ENCODE data around the gene C20orf204. TPM values are rescaled to one million over a fixed set of nuclear protein-coding genes. Genes with fewer than 3 reads are reported as not detected.
A peak's percentile ranks its signal among the peaks of the same experiment; 100 is the strongest.

C20orf204 gene
- total RNA-seq, 3 donors from 2014 or later, result 1.0 to 1.8 (median 1.7) TPM

DNA sequence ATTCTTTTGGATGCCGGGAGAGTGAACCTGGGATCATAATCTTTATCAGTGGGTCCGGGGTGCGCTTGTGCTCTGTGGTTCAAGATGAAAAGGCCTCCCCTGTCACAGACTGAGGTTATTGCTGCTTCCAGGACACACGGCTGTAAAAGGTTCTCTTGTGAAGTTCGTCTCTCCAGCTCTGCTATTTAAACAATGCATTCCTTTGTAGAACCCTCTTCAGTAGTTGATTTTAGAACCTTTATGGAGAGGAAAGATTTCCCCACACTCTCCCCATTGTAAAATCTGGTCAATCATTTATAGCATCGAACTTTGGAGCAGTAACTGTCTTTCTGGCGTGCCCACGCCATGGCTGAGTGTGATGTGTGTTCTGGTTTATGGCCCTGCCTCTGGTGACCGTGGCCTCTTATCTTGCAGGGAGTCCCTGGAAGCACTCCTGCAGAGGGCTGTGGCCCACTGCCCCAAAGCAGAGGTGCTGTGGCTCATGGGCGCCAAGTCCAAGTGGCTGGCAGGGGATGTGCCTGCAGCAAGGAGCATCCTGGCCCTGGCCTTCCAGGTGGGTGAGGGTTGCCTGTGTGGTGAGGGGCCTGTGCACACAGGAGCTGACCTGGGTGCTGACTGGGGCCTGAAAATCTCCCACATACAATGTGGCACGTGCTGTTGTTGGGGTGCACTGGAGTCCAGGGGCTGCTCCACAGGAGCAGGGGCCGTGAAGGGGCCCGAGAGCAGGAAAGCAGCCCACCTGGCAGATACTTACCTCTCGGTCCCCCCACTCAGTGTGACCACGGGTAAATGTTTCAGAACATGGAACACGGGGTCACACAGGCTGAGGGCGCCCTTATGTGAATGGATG lies 11.6 kb upstream of the C20orf204 start:
- Histone ChIP-seq H3K9me3 (no peaks in the 10 kb centered on the region), H3K4me3 (no peak overlapping the region), H3K4me1 (ENCODE audit: low read depth) (peaks cover 20% of the 10 kb centered on the region), H3K36me3 (ENCODE audit: low read depth) (peaks cover 4% of the 10 kb centered on the region)
- intact Hi-C loops (cut with DNase I, micrococcal nuclease), result no loop called here
- DNase-seq (peak in 2 of 3 donors; percentile 55 to 60), ATAC-seq (peak; percentile 95)
- TF ChIP-seq, protein P1, sequence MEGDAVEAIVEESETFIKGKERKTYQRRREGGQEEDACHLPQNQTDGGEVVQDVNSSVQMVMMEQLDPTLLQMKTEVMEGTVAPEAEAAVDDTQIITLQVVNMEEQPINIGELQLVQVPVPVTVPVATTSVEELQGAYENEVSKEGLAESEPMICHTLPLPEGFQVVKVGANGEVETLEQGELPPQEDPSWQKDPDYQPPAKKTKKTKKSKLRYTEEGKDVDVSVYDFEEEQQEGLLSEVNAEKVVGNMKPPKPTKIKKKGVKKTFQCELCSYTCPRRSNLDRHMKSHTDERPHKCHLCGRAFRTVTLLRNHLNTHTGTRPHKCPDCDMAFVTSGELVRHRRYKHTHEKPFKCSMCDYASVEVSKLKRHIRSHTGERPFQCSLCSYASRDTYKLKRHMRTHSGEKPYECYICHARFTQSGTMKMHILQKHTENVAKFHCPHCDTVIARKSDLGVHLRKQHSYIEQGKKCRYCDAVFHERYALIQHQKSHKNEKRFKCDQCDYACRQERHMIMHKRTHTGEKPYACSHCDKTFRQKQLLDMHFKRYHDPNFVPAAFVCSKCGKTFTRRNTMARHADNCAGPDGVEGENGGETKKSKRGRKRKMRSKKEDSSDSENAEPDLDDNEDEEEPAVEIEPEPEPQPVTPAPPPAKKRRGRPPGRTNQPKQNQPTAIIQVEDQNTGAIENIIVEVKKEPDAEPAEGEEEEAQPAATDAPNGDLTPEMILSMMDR (IDR thresholded peaks at IDR 0.05), result no peak

DNA sequence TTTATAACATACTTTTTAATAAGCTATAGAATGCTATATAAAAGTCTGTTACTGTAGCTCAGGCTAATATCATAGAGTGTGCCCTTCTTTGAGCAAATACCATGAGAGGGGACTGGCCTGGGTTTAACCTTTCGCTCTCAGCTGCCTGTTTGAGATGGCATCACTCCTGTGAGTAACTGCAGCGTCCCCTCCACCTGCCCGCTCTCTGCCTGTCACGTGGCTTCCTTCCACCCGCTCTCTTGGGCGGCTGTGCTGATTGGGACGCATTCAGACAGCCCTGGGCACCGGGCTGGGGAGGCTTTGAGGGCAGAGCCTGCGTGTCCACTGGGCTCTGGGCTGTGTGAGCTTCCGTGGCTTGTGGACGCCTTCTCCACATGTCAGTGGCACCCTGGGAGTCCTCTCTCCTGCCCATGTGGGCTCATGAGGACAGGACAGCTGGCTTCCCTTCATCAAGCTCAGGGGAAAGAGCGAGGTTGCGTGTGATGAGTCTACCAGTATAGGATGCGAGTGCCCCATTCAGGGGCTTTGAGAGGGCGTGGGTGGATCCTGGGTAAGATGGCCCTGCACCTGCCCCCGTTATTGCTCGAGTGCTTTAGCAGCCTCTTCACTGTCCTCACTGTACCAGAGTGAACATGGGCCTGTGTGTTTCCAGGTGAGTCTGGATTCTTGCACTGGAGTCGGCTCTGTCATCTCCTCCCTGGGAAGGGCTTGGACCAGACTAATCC lies 10.7 kb upstream of the C20orf204 start:
- TF ChIP-seq, protein P1 (IDR thresholded peaks at IDR 0.05), result no peak
- ATAC-seq, result no peak

DNA sequence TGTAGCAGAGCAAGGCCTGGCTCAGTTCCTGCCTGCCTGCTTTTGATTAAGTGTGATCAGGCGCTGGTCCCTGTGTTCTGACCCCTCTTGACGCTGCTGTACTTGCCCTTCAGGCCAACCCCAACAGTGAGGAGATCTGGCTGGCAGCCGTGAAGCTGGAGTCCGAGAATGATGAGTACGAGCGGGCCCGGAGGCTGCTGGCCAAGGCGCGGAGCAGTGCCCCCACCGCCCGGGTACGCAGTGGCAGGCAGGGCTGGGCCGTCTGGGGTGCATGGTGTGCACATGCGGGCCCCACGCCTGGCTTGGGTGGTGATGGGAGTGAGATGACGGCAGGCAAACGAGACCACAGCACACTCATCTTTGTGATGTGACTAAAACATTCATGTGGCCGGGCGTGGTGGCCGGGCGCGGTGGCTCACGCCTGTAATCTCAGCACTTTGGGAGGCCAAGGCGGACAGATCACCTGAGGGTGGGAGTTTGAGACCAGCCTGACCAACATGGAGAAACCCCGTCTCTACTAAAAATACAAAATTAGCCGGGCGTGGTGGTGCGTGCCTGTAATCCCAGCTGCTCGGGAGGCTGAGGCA lies 10.1 kb upstream of the C20orf204 start:
- TF ChIP-seq, protein P1 (IDR thresholded peaks at IDR 0.05), result no peak
- ATAC-seq, result no peak
- no peak overlapping the region for H3K4me3 ChIP-seq
- peaks cover 24% of the 10 kb centered on the region for H3K4me1 ChIP-seq (ENCODE audit: low read depth)
- H3K36me3 ChIP-seq (ENCODE audit: low read depth), result peaks cover 10% of the 10 kb centered on the region
- DNase-seq, result no peak
- intact Hi-C loops (cut with DNase I, micrococcal nuclease), result no loop called here
- H3K9me3 ChIP-seq, result no peaks in the 10 kb centered on the region

More for the DNA sequence above, 10.7 kb upstream of the C20orf204 start:
- DNase-seq, result no peak
- Histone ChIP-seq H3K36me3 (ENCODE audit: low read depth) (peaks cover 7% of the 10 kb centered on the region), H3K4me1 (ENCODE audit: low read depth) (peaks cover 20% of the 10 kb centered on the region), H3K4me3 (no peak overlapping the region), H3K9me3 (no peaks in the 10 kb centered on the region)
- intact Hi-C loops (cut with DNase I, micrococcal nuclease), result no loop called here

DNA sequence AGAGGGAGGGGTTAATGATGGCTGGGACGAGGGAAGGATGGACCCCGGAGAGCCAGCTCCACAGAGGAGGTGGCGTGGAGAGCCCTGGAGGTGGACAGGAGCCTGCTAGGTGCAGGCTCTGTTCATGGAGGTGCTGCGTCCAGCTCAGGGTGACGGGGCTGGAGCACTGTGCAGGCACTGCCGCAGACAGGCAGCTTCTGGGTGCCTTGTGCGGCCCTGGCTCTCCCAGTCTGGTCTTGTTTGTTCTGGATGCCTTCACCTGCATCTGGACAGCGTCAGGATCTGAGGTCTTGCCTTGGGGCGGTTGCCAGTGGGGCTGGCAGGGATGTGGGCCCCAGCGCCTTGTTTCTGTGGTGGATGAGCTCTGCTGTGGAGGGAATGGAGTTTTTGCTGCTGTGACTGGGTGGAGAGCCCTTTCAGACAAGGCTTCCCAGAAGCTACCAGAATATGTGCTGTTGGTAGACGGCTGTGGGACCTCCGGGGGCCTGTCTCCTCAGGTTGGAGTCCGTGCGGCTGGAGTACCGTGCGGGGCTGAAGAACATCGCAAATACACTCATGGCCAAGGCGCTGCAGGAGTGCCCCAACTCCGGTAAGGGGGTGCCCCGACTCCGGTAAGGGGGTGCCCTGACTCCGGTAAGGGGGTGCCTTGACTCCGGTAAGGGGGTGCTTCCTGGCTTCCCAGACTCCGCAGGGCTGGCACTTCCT lies 7.8 kb upstream of the C20orf204 start:
- DNase-seq, result no peak
- Histone ChIP-seq H3K36me3 (ENCODE audit: low read depth) (peaks cover 10% of the 10 kb centered on the region), H3K4me1 (ENCODE audit: low read depth) (peaks cover 23% of the 10 kb centered on the region), H3K9me3 (no peaks in the 10 kb centered on the region), H3K4me3 (no peak overlapping the region)
- TF ChIP-seq, protein P1 (IDR thresholded peaks at IDR 0.05), result no peak
- intact Hi-C loops (cut with DNase I, micrococcal nuclease), result no loop called here
- no peak for ATAC-seq

All from mucosa of descending colon (tissue), 3 donors.